GM12891 (cell line): Measurements from ENCODE around the gene ZNF768.
"Not testable (repeated sequence)": the region's sequence is repeated elsewhere in the genome, so short reads cannot be mapped to it uniquely, and the experiment has no call there.

Source experiments
- PAX5 ChIP-seq: IDR thresholded peaks from 2 replicates; pipeline ENCODE4 v1.6.1; 2011; ENCODE audit warnings: low read length, moderate library complexity, mild to moderate bottlenecking; ENCODE audit not compliant: insufficient read depth, severe bottlenecking
- POLR2A ChIP-seq: IDR thresholded peaks from 2 replicates; pipeline ENCODE4 v1.6.1; 2011; ENCODE audit warnings: low read depth, low read length, control low read depth
- POLR2AphosphoS5 ChIP-seq: IDR thresholded peaks from 2 replicates; pipeline ENCODE4 v1.6.1; 2011; ENCODE audit warnings: low read depth, low read length, control low read depth
- POU2F2 ChIP-seq: IDR thresholded peaks from 2 replicates; pipeline ENCODE4 v1.6.1; 2011; ENCODE audit warnings: low read depth, mild to moderate bottlenecking, control low read depth, low read length, moderate library complexity
- TAF1 ChIP-seq: IDR thresholded peaks from 2 replicates; pipeline ENCODE4 v1.6.1; 2011; ENCODE audit warnings: low read depth, low read length, control low read depth

DNA sequence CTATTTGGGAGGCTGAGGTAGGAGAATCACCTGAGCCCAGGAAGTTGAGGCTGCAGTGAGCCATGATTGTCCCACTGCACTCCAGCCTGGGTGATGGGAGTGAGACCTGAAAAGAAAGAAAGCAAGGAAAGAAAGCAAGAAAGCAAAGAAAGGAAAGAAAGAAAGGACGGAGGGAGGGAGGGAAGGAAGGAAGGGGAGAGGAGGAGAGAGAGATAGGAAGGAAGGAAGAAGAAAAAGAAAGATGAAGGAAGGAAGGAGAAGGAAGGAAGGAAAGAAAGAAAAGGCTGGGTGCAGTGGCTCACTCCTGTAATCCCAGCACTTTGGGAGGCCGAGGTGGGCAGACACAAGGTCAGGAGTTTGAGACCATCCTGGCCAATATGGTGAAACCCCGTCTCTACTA, 48.6 kb downstream of the ZNF768 start:
- not testable (repeated sequence) for TF ChIP-seq TAF1, POLR2A, POLR2AphosphoS5, POU2F2, PAX5
